KOPT-K1 (cell line): Measurements from ENCODE around the gene TUBA3D.
A peak's percentile ranks its signal among the peaks of the same experiment; 100 is the strongest.
"Not testable (repeated sequence)": the region's sequence is repeated elsewhere in the genome, so short reads cannot be mapped to it uniquely, and the experiment has no call there.

Experiments
- H3K27ac ChIP-seq: fragments of 200-600 bp; sonication (generic); 2 replicates; pipeline ENCODE4 v1.5.1; 2016; ENCODE audit warnings: antibody characterized with exemption, mild to moderate bottlenecking, low read depth, low read length; ENCODE audit not compliant: poor library complexity, severe bottlenecking
- H3K36me3 ChIP-seq: fragments of 200-600 bp; sonication (generic); 2 replicates; pipeline ENCODE4 v1.5.1; 2017; ENCODE audit warnings: antibody characterized with exemption, mild to moderate bottlenecking, low read length, moderate library complexity; ENCODE audit not compliant: insufficient read depth
- H3K9me3 ChIP-seq: fragments of 200-600 bp; sonication (generic); 2 replicates; pipeline ENCODE4 v1.5.1; 2017; ENCODE audit warnings: antibody characterized with exemption, low read length, mild to moderate bottlenecking; ENCODE audit not compliant: insufficient read depth, poor library complexity, severe bottlenecking

Gene TUBA3D

DNA sequence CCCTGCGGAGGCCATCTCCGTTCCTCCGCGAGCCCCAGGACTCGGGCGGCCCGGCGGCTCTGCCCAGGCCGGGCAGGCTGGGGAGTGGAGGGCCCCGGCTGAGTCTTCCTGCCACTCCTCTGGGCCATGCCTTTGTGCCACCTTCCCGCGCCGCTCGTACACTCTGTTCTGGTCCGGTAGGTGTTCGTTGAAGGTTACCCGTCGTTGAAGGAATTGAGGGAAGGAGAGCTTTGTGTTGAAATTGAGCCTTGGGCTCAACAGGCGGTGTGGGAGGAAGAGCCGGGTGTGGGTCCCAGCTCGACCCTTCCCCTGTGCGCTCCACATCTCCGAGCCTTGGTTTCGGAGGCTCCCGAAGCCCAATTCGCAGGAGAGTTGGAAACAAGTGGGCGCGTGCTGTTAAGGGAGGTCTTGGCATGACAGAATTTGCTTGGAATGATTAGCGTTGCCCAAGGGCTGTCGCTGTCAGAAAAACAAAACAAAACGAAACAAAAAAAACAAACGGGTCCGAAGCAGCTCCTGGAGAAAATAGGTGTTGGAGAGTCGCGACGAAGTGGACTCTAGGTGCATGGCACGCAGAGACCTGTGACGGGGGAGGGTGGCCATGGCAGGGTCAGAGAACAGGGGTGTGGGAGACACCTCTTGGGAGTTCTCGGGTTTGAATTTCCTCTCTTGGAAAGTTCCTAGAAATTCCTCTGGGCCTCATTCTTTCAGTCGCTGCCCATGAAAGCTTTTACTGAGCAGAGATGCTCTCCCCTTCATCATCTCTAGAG, 17.5 kb downstream of the TUBA3D start:
- Histone ChIP-seq H3K36me3 (peaks cover 34% of the 10 kb centered on the region), H3K27ac (peak overlapping the region; percentile 85), H3K9me3 (no peaks in the 10 kb centered on the region)

DNA sequence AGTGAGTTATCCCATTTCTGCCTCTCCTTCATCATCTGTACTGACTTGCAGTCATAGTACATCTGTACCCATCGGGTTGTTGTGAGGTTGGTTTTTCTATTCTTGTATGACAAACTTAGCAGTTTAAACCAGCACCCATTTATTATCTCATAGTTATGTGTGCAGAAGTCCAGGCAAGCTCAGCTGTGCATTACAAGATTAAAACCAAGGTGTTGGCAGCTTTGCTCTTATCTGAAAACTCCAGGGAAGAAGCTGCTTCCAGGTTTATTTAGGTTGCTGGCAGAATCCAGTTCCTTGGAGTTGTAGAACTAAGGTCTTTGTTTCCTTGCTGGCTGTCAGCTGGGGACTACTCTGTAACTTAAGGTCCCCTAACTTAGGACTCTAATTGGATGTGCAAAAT, 19.6 kb downstream of the TUBA3D start:
- not testable (repeated sequence) for H3K27ac ChIP-seq, H3K9me3 ChIP-seq
- peaks cover 36% of the 10 kb centered on the region for H3K36me3 ChIP-seq

DNA sequence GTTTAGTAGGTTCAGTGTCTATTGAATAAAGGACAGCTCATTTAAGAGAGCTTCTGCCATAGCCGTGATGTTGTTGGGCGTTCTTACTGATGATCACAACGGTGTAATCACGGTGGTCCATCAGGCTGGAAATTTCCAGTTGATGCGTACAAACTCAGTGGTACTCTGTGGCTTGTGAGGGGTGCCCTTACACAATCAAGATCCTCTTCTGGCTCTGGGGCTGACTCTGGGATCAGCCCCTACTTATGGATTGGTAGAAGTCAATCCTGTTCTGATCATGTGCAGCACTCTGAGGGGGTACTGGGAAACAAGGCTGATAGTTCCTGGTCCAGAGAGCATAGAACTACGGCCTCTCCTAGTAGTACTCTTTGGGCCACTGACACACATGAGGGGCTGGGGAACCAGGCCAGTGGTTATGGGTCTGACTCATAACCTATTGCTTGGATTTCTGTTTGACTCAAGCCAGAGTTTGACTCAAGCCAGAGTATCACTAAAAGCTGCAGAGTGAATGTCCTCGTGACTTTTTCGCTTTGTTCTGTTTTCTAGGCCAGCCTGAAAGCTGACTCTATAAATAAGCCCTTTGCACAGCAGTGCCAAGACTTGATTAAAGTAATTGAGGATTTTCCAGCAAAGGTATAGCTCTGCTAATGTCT, 22.5 kb downstream of the TUBA3D start:
- not testable (repeated sequence) for H3K27ac ChIP-seq, H3K9me3 ChIP-seq
- H3K36me3 ChIP-seq, result peaks cover 59% of the 10 kb centered on the region

DNA sequence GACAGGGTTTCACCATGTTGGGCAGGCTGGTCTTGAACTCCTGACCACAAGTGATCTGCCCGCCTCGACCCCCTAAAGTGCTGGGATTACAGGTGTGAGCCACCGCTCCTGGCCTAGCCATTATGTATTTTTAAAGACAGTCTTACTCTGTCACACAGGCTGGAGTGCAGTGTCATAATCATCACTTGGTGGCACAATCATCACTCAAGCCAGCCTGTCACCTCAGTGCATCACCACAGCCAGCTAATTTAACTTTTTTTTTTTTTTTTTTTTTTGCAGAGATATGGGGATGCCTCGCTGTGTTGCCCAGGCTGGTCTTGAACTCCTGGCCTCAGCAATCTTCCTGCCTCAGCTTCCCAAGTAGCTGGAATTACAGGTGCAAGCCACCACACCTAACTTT, 27.7 kb downstream of the TUBA3D start:
- not testable (repeated sequence) for H3K9me3 ChIP-seq, H3K27ac ChIP-seq
- peaks cover 90% of the 10 kb centered on the region for H3K36me3 ChIP-seq

DNA sequence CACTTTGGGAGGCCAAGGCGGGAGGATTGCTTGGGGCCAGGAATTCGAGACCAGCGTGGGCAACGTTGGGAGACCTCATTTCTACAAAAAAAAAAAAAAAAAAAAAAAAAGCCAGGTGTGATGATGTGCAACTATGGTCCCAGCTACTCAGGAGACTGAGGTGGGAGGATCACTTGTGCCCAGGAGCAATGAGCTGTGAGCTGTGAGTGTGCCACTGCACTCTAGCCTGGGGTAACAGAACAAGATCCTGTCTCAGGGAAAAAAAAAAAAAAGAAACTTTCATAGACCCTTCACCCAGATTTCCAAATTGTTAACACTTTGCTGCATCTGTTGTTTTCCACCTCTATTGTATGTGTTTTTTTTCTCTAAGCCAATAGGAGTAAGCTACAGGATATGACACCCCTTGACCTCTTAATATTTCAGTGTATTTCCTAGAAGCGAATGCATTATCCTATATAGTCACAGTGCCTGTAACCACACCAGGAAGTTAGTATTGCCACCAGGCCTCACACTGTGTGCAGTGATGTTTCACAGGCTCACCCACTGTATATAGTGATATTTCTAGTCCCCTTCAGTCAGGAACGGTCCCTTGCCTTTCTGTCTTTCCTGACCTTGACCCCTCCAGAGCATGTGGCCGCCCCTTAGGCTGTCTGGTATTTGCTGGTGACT, 28.3 kb downstream of the TUBA3D start:
- H3K27ac ChIP-seq, H3K9me3 ChIP-seq: not testable (repeated sequence)
- H3K36me3 ChIP-seq, result peaks cover 89% of the 10 kb centered on the region

DNA sequence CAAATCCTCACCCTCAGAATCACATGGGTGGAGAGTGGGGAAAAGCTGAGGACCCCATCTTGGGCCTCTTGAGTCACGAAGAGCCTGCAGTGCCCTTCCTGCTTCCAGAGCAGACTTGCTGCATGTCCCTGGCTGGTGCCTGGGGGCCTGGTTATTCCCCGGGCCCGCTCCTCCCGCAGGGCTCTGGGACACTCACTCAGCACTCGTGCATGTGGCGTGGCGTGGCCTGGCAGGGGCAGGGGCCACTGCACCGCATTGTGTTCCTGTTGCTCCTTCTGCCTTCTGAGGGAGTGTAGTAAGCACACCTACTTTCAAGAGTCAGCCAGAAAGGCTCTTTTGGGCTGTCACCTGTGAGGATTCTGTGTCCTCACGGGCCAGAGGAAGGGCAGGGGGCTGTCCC, 33.7 kb downstream of the TUBA3D start:
- H3K9me3 ChIP-seq, result no peaks in the 10 kb centered on the region
- peaks cover 77% of the 10 kb centered on the region for H3K36me3 ChIP-seq
- no peak overlapping the region for H3K27ac ChIP-seq

DNA sequence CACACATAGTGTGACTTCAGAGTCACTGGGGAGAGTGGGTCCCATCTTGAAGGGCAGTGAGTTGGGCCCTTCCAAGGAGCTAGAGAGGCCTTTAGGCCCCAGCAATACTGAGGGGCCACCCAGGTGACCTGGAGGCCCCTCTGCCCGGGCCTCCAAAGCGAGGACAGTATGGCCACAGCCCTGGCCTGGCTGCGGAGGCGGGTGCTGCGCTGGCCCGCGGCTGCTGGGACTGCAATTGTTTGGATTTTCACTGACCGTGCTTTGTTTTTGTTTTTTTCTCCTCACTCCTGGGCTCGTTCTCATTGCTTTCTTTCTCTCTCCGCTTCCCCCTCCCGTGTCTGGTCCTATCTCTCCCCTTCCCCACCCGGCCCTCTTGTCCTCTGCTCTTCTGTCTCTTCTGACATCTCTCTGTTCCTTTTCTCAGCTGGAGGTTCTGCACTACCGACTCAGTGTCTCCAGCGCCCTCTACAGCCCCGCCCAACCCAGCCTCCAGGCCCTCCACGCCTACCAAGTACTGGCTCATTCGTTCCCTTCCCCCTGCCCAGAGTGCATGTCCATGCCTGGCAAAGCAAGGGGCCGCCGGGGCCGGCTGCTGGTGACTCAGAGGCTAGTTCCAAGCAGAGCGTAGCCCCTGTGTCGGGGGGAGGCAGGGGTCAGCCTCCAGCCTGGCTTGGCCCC, 35.5 kb downstream of the TUBA3D start:
- H3K9me3 ChIP-seq, H3K27ac ChIP-seq: not testable (repeated sequence)
- peaks cover 66% of the 10 kb centered on the region for H3K36me3 ChIP-seq

DNA sequence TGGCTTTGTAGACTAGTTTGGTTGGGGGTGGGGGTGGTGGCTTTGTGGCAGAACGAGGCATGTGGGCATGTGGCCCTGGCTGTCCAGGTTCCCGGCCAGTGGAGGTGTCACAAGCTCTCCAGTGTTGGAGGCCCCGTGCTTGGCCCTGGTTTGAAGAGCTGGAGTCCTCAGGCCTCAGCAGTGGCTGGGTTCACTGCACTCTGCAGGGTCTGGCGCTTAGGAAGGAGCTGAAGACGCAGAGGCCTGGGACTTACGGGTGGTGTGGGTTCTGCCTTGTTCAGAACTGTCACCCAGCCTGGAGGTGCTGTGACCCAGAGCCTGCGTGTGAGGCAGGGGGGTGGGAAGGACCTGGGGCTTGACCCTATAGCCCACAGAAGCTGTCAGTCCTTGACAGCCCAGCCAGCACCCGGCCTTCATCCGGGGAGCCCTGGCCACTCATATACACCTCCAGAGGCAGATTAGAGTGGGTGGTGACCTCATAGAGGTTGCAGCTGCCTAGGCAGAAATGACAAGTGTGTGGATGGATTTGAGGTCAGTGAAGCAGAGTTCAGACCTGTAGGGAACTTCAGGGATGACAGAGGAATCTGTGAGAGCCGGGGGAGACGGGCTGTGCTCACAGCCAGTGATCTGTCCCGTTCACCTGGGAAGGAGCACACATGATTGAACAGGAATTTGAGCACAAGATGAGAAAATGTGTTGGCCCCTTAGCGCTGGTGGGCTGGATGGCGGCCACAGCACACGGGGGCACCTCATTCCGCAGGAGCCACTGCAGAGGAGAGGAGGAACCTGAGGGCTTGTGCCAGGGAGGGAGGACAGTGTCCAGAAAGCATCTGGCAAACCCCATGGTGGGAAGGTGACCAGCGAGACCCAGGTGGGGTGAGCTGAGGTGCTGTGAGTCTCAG, 36.3 kb downstream of the TUBA3D start:
- not testable (repeated sequence) for H3K9me3 ChIP-seq, H3K27ac ChIP-seq
- H3K36me3 ChIP-seq, result peaks cover 69% of the 10 kb centered on the region

DNA sequence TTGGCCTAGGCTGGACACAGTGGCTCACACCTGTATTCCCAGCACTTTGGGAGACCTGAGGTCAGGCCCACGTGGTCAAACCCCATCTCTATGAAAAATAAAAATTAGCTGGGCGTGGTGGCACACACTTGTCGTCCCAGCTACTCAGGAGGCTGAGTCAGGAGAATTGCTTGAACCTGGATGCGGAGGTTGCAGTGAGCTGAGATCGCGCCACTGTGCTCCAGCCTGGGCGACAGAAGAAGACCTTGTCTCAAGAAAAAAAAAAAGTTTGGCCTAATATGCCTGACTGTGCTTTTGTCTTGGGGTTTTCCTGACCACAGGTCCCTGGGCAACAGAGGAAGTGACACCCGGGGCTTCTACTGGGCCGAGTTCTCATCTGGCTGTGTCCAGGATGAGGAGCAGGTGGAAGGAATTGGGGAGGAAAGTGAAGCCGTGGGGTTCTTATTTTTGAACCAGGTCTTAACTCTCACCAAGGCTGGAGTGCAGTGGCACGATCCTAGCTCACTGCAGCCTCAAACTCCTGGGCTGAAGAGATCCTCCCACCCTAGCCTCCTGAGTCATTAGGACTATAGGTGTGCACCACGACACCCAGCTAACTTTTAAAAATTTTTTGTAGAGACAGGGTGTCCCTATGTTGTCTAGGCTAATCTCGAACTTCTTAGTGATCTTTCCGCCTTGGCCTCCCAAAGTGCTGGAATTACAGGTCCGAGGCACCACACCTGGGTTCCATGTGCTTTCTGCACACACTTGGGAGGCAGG, 38.7 kb downstream of the TUBA3D start:
- peaks cover 62% of the 10 kb centered on the region for H3K36me3 ChIP-seq
- H3K9me3 ChIP-seq, H3K27ac ChIP-seq: not testable (repeated sequence)

DNA sequence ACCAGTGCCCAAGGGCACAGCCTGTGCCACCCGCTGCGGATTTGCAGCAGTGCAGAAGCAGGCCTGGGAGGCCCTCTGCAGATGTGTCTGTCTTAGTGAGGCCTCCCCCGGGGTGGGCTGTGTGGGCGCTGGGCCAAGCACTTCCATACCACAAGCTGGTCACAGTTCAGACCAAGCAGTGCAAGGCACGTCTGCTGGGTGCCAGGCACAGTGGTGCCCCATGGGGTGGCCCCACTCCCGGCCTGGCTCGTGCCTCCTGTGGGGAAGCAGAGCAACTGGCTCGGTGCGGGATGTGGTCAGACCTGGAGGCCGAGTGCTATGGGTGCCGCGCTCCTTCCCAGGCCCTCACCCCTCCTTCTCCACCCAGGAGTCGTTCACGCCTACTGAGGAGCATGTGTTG, 39.3 kb downstream of the TUBA3D start:
- not testable (repeated sequence) for H3K27ac ChIP-seq, H3K9me3 ChIP-seq
- H3K36me3 ChIP-seq, result peaks cover 61% of the 10 kb centered on the region

DNA sequence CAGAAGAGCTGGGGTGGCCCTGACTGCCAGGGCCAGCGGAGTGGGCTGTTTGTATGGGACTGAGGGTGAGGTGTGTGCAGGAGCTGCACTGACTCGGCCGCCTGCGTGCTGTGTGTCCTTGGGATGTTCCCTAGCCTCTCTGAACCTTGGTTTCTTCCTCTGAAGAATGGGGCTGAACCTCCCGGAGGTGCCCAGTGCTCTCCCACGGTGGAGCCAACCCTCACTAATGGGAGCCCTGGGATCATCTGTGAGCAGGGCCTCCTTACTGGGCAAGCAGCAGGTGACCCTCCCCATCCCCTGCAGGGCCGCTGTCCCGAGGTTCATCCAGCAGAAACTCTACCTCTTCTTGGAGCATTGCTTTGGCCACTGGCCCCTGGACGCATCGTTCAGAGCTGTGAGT, 40.1 kb downstream of the TUBA3D start:
- Histone ChIP-seq H3K36me3 (peaks cover 65% of the 10 kb centered on the region), H3K27ac (no peak overlapping the region), H3K9me3 (no peaks in the 10 kb centered on the region)

DNA sequence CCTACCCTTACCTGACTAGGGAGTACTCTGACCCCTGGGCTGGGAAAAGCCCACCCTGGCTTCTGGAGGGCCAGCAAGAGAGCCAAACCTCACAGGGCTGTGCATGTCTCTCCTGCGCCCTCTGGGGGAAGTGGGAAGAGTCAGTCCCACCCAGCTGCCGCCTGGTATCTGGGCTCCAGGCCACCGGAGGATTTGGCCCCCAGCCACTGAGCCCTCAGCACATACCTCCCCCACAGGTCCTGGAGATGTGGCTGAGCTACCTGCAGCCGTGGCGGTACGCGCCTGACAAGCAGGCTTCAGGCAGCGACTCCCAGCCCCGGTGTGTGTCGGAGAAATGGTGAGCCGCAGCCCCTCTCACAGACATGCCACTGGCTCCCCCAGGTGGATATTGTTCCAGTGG, 40.7 kb downstream of the TUBA3D start:
- not testable (repeated sequence) for H3K27ac ChIP-seq, H3K9me3 ChIP-seq
- peaks cover 65% of the 10 kb centered on the region for H3K36me3 ChIP-seq

DNA sequence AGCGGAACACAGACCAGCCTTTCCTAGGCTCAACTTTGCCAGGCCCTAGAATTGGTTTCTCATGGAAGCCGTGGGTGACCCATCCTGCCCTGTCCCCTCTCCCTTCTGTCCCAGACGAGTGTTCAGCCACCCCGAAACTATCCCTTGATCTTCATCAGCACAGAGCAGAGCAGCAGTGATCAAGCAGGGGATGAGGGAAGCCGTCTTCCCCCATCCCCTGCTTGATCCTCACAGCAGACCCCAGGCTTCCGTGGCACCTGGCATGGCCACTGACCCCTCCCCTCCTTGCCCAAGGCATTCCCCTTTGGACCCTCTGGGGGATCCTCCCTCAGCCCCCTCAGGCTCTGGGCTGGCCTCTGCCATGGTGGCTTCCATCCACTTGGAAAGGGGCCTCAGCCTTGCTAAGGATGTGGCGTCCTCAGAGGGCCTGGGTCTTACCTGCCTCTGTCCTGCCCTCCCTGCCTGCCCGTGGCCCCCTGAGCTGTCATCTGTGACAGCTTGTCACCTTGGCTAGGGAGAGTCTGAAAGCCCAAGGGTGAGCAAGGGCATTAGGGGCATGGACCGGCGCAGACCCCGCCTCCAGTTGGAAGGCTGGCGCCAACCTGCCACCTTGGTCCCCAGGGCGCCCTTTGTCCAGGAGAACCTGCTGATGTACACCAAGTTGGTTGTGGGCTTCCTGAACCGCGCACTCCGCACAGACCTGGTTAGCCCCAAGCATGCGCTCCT, 41.4 kb downstream of the TUBA3D start:
- Histone ChIP-seq H3K36me3 (peaks cover 65% of the 10 kb centered on the region), H3K9me3 (no peaks in the 10 kb centered on the region), H3K27ac (no peak overlapping the region)
